PC-3 (cell line): ENCODE measurements around the gene ADGRL3. TPM values are rescaled to one million over a fixed set of nuclear protein-coding genes. Genes with fewer than 3 reads are reported as not detected.

ENCODE experiments used
- ATAC-seq: fragments of 200-7000 bp; cut with Tn5 transposase; 2 replicates; pipeline ENCODE4 v1.9.1; 2020; ENCODE audit warnings: mild to moderate bottlenecking, moderate library complexity
- BruUV-seq: library from RNA; stranded (reverse); fragments of 400-500 nt; replicated peaks from 2 replicates; lab custom pipeline; 2021; lab: Mats Ljungman, UMichigan
- CTCF ChIA-PET: fragments of 300-600 bp; sonication (Branson Sonifier 250); formaldehyde crosslinking; loops from one replicate; lab custom pipeline; 2022; ENCODE audit warnings: antibody characterized with exemption; lab: Charles Lee
- POLR2A ChIA-PET: fragments of 300-600 bp; sonication (Branson Sonifier 250); formaldehyde crosslinking; loops from one replicate; lab custom pipeline; 2022; ENCODE audit warnings: antibody characterized with exemption; ENCODE audit not compliant: unreplicated experiment; lab: Charles Lee
- DNase-seq: peaks from one replicate; pipeline ENCODE4 v3.0.0-alpha.2; 2015
- H2AFZ ChIP-seq: fragments of 300-600 bp; sonication (generic); 2 replicates; pipeline ENCODE4 v1.6.0; 2016; ENCODE audit warnings: antibody characterized with exemption, low read length
- H3F3A ChIP-seq: fragments of 300-600 bp; sonication (generic); one replicate; pipeline ENCODE4 v1.6.0; 2017; ENCODE audit warnings: antibody characterized with exemption, low read length, control low read depth, mild to moderate bottlenecking; ENCODE audit not compliant: unreplicated experiment
- H3K27ac ChIP-seq: fragments of 300-600 bp; sonication (generic); 2 replicates; pipeline ENCODE4 v1.5.1; 2016; ENCODE audit warnings: mild to moderate bottlenecking, low read length
- H3K27me3 ChIP-seq: fragments of 300-600 bp; sonication (generic); 2 replicates; pipeline ENCODE4 v1.6.1; 2016; ENCODE audit warnings: low read length, mixed read lengths
- H3K36me3 ChIP-seq: fragments of 300-600 bp; sonication (generic); 2 replicates; pipeline ENCODE4 v1.6.1; 2016; ENCODE audit warnings: low read depth, mixed run types, low read length, mixed read lengths
- H3K4me1 ChIP-seq: fragments of 300-600 bp; sonication (generic); 2 replicates; pipeline ENCODE4 v1.5.1; 2016; ENCODE audit warnings: low read length; ENCODE audit not compliant: insufficient read depth
- H3K4me2 ChIP-seq: fragments of 300-600 bp; sonication (generic); 2 replicates; pipeline ENCODE4 v1.6.0; 2016; ENCODE audit warnings: low read length
- H3K4me3 ChIP-seq: fragments of 300-600 bp; sonication (generic); 2 replicates; pipeline ENCODE4 v1.5.1; 2016; ENCODE audit warnings: mild to moderate bottlenecking, low read length, mixed read lengths
- H3K79me2 ChIP-seq: fragments of 300-600 bp; sonication (generic); 2 replicates; pipeline ENCODE4 v1.6.1; 2017; ENCODE audit warnings: low read length, mixed read lengths
- H3K9ac ChIP-seq: fragments of 300-600 bp; sonication (generic); 2 replicates; pipeline ENCODE4 v1.6.0; 2016; ENCODE audit warnings: mild to moderate bottlenecking, low read length
- H3K9me2 ChIP-seq: fragments of 300-600 bp; sonication (generic); replicated peaks from 2 replicates; pipeline ENCODE4 v1.6.1; 2016; ENCODE audit warnings: mixed run types, low read length, mixed read lengths
- H3K9me3 ChIP-seq: fragments of 300-600 bp; sonication (generic); 2 replicates; pipeline ENCODE4 v1.6.1; 2016; ENCODE audit warnings: low read length, mixed read lengths
- H4K20me1 ChIP-seq: fragments of 300-600 bp; sonication (generic); 2 replicates; pipeline ENCODE4 v1.6.1; 2016; ENCODE audit warnings: low read length, mixed read lengths
- EZH2 ChIP-seq: fragments of 300-600 bp; sonication (generic); IDR thresholded peaks from one replicate; pipeline ENCODE4 v1.6.1; 2017; ENCODE audit warnings: antibody characterized with exemption, mild to moderate bottlenecking, low read length; ENCODE audit not compliant: unreplicated experiment
- EZH2phosphoT487 ChIP-seq: fragments of 300-600 bp; sonication (generic); IDR thresholded peaks from 2 replicates; pipeline ENCODE4 v1.6.1; 2018; ENCODE audit warnings: mild to moderate bottlenecking, antibody characterized with exemption, low read length, borderline replicate concordance
- intact Hi-C: fragments of 100-400 bp; cut with micrococcal nuclease; formaldehyde crosslinking; loops from 2 replicates; pipeline ENCODE4 v1.9.0; 2023
- total RNA-seq: library from RNA; depleted of rRNA; stranded (reverse); fragments of >200 nt; gene quantifications from 2 replicates; pipeline ENCODE4 v1.2.3, GENCODE V29; 2014
- TF ChIP-seq, protein P1 (sequence below): fragments of 300-600 bp; sonication (generic); conservative IDR thresholded peaks from 2 replicates; pipeline ENCODE4 v1.5.1; 2017; ENCODE audit warnings: antibody characterized with exemption, low read depth, mild to moderate bottlenecking, low read length

ADGRL3 gene
- total RNA-seq, 1 experiment from 2014 or later, result 0.66 TPM

DNA sequence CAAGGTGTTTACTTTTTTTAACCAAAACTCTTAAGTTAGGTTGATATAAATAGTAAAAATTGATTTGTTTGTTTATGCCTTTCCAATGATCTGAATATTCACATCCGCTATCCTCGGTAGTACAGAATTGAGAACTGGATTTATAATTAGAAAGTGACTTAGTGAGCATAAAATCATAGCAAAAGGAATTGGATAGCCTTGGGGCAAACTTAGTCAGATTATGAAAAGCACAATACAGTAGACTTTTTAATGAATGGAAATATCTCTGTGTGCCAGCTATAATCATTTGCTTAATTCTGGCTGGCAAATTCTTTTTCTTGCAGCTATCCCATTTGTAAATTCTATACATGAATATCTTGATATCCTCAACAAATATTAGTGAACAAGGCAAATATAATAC, 713.5 kb downstream of the ADGRL3 start:
- Histone ChIP-seq H3K27me3 (no peaks in the 10 kb centered on the region), H3K4me3 (no peak overlapping the region), H3K4me1 (peaks cover 9% of the 10 kb centered on the region), H3K4me2 (no peak overlapping the region), H3K27ac (no peak overlapping the region), H2AFZ (no peak overlapping the region), H3K36me3 (no peaks in the 10 kb centered on the region), H3K9me3 (no peaks in the 10 kb centered on the region), H3F3A (no peaks in the 10 kb centered on the region), H3K79me2 (no peaks in the 10 kb centered on the region), H4K20me1 (no peaks in the 10 kb centered on the region), H3K9ac (no peak overlapping the region), H3K9me2 (no peaks in the 10 kb centered on the region)
- POLR2A ChIA-PET, result no interaction called here
- DNase-seq (no peak), ATAC-seq (no peak)
- TF ChIP-seq EZH2phosphoT487 (no peak), EZH2 (no peak)
- TF ChIP-seq, protein P1, sequence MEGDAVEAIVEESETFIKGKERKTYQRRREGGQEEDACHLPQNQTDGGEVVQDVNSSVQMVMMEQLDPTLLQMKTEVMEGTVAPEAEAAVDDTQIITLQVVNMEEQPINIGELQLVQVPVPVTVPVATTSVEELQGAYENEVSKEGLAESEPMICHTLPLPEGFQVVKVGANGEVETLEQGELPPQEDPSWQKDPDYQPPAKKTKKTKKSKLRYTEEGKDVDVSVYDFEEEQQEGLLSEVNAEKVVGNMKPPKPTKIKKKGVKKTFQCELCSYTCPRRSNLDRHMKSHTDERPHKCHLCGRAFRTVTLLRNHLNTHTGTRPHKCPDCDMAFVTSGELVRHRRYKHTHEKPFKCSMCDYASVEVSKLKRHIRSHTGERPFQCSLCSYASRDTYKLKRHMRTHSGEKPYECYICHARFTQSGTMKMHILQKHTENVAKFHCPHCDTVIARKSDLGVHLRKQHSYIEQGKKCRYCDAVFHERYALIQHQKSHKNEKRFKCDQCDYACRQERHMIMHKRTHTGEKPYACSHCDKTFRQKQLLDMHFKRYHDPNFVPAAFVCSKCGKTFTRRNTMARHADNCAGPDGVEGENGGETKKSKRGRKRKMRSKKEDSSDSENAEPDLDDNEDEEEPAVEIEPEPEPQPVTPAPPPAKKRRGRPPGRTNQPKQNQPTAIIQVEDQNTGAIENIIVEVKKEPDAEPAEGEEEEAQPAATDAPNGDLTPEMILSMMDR, result no peak
- BruUV-seq, result no TSS peak
- CTCF ChIA-PET, result no interaction called here
- intact Hi-C loops, result loop anchor here (10.0 kb wide), 1 partner anchor 389 kb away; no protein-coding TSS in a partner anchor

DNA sequence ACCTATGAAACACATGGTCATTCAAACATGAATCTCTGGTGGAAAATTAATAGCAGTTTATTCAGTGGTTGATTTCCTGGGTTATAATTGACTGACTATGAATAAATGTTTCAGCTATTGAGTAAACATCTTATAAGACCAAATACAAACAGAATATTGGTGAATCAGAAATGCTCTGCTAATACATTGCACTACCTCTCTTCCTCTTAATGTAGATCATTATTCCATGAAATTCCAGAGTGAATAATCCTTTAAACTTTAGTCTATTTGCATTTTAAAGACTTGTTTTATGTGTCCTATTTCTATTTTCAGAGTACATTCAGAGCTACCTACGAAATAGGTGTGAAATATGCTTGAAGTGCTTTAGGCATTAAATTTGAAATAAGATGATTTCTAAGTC, 715.4 kb downstream of the ADGRL3 start:
- ATAC-seq, result peak; percentile 88
- H3F3A ChIP-seq, result no peaks in the 10 kb centered on the region
- no TSS peak for BruUV-seq
- no peak overlapping the region for H3K9ac ChIP-seq
- 0 out of 2 replicates have a peak overlapping the region, but pooled peaks have one; percentile 4 for H3K27ac ChIP-seq
- H2AFZ ChIP-seq, result no peak overlapping the region
- ChIA-PET POLR2A (no interaction called here), CTCF (no interaction called here)
- H3K36me3 ChIP-seq, result no peaks in the 10 kb centered on the region
- intact Hi-C loops, result loop anchor here (10.0 kb wide), 1 partner anchor 391 kb away; no protein-coding TSS in a partner anchor
- H3K4me2 ChIP-seq, result peak overlapping the region; percentile 23
- peak; percentile 69 for DNase-seq
- no peaks in the 10 kb centered on the region for H3K9me2 ChIP-seq
- no peaks in the 10 kb centered on the region for H3K9me3 ChIP-seq
- no peaks in the 10 kb centered on the region for H4K20me1 ChIP-seq
- H3K4me3 ChIP-seq, result no peak overlapping the region
- H3K79me2 ChIP-seq, result no peaks in the 10 kb centered on the region
- peaks cover 11% of the 10 kb centered on the region for H3K4me1 ChIP-seq
- TF ChIP-seq, protein P1, result no peak
- TF ChIP-seq EZH2phosphoT487, result no peak
- TF ChIP-seq EZH2, result no peak
- H3K27me3 ChIP-seq, result no peaks in the 10 kb centered on the region

DNA sequence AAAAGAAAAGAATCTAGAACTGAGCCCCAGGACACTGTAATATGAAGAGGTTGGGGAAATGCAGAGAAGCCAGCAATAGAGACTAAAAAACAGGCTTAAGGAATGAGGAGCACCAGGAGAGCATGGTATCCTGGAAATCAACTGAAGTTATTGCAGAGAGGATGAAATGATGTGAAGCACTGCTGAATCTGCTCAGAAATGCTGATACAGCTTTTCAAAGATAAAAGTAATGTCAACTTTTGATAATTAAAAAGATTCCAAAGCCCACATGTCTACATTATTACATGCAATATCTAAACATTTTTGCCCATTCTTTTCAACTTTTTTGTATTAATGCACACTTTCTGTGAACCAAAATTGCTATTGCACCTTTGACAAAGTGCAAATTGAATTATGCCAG, 718.4 kb downstream of the ADGRL3 start:
- ChIA-PET POLR2A (no interaction called here), CTCF (no interaction called here)
- no peaks in the 10 kb centered on the region for H3K9me3 ChIP-seq
- DNase-seq, result no peak
- H3K4me1 ChIP-seq, result peaks cover 40% of the 10 kb centered on the region
- H4K20me1 ChIP-seq, result no peaks in the 10 kb centered on the region
- no peaks in the 10 kb centered on the region for H3K79me2 ChIP-seq
- intact Hi-C loops, result loop anchor here (10.0 kb wide), 1 partner anchor 394 kb away; no protein-coding TSS in a partner anchor
- H2AFZ ChIP-seq, result no peak overlapping the region
- BruUV-seq, result no TSS peak
- no peaks in the 10 kb centered on the region for H3K9me2 ChIP-seq
- TF ChIP-seq EZH2phosphoT487, result no peak
- TF ChIP-seq, protein P1, result no peak
- no peak for TF ChIP-seq EZH2
- H3K27ac ChIP-seq, result no peak overlapping the region
- no peaks in the 10 kb centered on the region for H3K27me3 ChIP-seq
- H3K4me2 ChIP-seq, result no peak overlapping the region
- peaks cover 3% of the 10 kb centered on the region for H3F3A ChIP-seq
- ATAC-seq, result no peak
- H3K36me3 ChIP-seq, result no peaks in the 10 kb centered on the region
- H3K9ac ChIP-seq, result no peak overlapping the region
- no peak overlapping the region for H3K4me3 ChIP-seq
